NCI-H524 treated with DMSO at 0.1 percent for 48 hours (cell line): ENCODE measurements around the gene FABP6.
"Not testable (repeated sequence)": the region's sequence is repeated elsewhere in the genome, so short reads cannot be mapped to it uniquely, and the experiment has no call there.

Experiments
- DNase-seq: peaks from one replicate; lab custom pipeline; 2025; lab: John Stamatoyannopoulos, UW

The FABP6 gene

GRCh38 chr5:160221082-160221481 lies 8.2 kb upstream of the FABP6 start:
- no peak for DNase-seq

DNA sequence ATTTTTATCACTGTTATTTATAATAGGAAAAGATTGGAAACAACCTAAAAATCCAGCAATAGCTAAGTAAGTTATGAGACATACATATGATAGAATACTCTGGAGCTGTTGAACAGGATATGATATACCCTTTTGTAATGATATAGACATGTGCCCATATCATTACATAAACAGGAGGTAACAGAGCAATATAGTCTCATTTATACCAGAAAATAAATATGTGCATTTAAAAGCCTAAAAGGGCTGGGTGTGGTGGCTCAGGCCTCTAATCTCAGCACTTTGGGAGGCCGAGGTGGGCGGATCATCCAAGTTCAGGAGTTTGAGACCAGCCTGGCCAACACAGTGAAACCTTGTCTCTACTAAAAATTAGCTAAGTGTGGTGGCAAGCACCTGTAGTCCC lies 2.3 kb upstream of the FABP6 start:
- no peak for DNase-seq

DNA sequence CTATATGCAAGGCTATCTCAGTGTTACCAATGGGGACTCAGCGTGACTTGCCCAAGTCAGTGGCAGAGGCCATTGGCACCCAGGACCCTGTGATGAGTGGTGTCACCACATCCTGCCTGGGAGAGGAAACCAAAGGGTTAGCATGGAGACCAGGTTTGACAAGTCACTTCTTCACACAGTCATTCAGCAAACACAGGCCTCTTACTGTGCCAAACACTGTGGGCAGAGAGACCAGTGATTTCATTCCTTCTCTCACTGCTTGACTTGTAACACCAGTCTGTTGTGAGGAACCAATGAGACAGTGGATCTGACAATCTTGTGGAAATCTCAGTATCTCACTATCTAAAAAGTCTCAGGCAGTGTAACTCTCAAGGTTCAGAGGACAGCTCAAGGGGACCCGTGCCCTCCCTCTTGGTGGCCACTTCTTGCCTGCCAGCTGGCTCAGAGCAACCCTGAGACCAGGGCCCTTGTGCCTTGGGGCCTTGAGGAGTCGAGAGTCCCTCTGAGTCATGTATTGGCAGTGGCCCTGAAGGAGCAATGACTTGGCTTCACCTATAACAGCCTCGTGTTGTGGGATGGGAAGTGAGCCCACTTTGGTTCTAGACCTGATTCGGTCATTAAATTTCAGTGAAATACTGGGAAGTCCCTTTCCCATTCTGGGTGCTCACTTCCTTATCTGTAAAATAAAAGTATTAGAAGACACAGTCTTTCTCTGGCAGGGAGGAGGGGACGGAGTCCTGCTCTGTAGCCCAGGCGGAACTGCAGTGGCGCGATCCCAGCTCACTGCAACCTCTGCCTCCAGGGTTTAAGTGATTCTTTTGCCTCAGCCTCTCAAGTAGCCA lies 1.6 kb downstream of the FABP6 start:
- no peak for DNase-seq

GRCh38 chr5:160231783-160232342 lies 2.6 kb downstream of the FABP6 start:
- no peak for DNase-seq

GRCh38 chr5:160233215-160233614 lies 3.9 kb downstream of the FABP6 start:
- no peak for DNase-seq

DNA sequence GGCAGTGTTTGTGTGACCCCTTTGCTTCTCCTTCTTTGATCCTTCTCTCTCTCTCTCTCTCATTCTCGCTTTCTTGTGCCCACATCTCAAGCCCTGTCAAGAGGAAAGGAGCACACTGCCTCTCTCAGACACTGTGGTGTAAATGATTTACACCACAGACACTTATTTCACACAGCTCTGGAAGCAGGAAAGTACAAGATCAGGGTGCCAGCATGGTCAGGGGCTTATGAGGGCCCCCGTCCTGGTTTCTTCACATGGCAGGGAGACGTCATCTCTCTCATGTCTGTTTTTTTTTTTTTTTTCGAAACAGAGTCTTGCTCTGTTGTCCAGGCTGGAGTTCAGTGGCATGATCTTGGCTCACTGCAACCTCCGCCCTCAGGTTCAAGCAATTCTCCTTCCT lies 6.4 kb downstream of the FABP6 start:
- DNase-seq = no peak

- no peak for DNase-seq
Measured at GRCh38 chr5:160237571-160238093, 8.3 kb downstream of the FABP6 start.

DNA sequence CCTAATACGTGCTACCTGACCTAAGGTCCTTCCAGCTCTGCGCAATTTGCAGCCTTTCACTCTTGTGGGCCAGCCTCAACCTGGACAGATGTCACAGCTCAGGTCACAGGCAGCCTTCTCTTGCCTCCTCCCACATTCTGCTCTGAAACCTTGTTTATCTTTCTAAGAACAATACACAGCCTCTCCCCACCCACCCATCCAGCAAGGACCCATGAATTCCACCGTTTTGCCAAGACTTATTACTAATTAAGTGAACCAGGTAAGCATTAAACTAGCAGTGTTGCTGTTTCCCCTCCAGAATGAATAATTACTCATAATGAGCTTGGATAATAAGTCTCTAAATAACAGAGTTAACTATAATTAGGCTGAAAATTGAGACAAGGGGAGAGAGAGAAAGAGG lies 11.0 kb downstream of the FABP6 start:
- DNase-seq = no peak

- DNase-seq = no peak
Measured at GRCh38 chr5:160242145-160242544, 12.8 kb downstream of the FABP6 start.

GRCh38 chr5:160245506-160246086 lies 16.3 kb downstream of the FABP6 start:
- peak; percentile 81 for DNase-seq

DNA sequence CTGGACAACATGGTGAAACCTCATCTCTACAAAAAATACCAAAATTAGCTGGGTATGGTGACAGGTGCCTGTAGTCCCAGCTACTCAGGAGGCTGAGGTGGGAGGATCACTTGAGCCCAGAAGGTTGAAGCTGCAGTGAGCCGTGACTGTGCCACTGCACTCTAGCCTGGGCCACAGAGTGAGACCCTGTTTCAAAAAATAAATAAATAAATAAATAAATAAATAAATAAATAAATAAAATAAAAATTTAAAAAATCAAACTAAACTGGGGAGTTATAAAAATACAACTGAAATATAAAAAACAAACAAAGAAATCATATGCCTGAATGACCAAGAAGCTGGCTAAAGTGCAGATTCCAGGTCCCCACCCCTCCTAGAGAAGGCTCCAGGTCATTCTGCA lies 20.3 kb downstream of the FABP6 start:
- not testable (repeated sequence) for DNase-seq

GRCh38 chr5:160250226-160250625 lies 20.9 kb downstream of the FABP6 start:
- DNase-seq = no peak

GRCh38 chr5:160250826-160251225 lies 21.5 kb downstream of the FABP6 start:
- no peak for DNase-seq

DNA sequence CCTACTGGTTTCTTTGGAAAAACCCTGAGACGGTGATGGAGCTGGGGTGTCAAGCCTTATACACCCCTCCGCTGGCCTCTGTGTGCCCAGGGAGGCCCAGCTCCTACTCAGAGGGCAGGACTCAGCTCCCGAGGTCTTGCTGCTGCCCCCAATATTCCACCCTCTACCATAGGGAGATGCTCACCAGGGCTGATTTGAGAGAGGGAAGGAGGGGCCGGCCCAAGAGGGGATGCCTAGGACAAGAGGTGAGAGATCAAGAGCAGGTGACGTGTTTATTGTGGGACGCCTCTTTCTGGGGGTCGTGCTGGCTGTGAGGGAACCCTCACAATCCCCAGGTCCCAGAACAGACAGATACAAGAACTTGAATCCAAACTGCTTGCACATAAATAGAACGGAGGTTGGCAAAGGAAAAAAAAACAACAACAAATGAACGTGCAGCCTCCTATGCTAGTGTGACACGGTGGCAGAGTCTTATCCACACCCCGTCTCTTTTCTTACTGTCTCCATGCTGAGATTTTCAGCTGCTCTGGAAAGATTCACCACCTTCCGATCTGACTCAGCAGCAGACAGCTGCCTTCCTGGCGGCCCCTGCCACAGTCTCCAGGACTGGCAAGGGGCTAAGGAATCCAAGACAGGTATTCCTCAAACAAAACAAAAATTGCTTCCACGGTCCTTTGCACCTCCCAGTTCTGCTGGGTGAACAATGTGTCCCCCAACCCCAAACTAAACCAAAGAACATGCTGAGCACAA lies 22.3 kb downstream of the FABP6 start:
- no peak for DNase-seq

- DNase-seq = no peak
Measured at GRCh38 chr5:160252916-160253315, 23.6 kb downstream of the FABP6 start.

- DNase-seq = no peak
Measured at GRCh38 chr5:160253441-160253840, 24.1 kb downstream of the FABP6 start.

- no peak for DNase-seq
Measured at GRCh38 chr5:160254706-160255105, 25.4 kb downstream of the FABP6 start.

- DNase-seq = no peak
Measured at GRCh38 chr5:160259341-160259740, 30.0 kb downstream of the FABP6 start.

DNA sequence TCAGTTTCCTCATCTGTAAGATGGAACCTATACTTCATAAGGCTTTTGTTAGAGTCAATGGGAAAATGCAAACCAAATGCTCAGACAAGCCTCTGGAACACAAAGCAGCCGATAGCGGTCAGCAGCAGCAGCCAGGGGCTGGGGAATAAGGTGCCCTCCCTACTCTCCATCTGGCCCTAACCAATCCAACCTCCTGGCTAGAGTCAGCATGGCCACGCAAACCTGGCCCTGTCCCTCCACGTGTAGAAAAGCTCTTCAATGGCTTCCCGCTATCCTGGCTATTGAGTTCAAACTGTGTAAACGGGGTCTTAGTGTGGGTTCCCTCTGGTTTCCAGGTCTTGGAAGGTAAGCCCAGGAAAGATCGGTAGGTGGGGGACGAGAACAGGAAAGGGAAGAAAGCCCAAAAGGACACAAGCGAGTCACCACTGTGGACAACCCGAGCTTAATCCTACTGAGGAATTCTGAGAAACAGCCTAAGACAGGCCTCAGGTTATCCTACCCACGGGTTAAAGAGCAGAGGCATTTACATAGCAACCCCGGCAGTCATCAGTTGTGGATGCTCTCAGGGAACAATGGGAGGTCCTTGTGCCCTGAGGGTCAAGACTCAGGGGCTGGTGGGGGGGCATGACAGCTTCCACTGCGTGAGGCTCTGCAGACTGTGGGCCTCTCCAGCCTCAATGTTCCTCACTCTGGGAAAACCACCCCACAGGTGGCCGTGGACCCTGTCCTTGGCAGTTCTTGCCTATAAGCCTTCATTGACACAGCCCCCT lies 30.9 kb downstream of the FABP6 start:
- DNase-seq = no peak

DNA sequence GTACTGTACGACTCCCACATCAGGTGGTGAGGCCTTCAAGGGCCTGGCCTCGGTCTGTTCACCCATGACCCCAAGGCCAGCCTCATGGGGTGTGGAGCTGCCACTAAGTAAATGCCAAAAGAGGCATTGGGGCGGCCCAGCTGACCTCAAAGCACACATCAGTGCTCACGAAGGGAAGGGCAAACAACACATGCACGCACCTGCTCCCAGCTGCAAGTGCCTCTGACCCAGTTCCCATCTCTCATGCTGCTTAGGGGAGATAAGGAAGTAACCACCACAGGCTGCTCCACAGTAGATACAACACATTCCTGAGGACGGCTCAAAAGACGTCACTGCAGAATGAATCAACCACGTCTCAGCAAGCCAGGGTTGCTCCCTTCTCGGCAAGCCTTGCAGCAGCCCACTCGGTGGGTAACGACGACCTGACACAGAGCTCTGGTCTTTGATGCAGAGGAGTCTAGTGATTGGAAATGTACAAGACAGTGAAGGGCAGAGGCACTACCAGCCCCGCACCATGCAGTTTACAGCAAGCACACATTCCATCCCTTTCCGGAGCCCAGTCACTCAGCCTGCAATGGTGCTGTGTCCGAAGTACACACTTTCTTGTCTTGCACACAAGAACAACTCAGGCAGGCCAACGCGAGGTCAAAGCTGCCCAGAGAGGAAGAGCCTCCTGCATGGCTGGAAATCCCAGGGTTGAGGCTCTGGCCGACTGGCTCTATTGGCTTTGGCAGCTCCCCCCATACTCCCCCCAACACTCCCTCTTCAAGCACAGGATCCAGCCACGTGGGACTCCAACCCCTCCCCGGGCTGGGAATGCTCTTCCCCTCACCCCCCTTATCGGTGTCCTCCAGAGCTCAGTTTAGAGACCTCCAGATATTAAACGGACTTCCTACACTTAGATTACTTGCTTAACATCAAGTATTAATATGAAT lies 31.8 kb downstream of the FABP6 start:
- DNase-seq = no peak
